ENCODE results near the gene NFYC.

NFYC gene

DNA sequence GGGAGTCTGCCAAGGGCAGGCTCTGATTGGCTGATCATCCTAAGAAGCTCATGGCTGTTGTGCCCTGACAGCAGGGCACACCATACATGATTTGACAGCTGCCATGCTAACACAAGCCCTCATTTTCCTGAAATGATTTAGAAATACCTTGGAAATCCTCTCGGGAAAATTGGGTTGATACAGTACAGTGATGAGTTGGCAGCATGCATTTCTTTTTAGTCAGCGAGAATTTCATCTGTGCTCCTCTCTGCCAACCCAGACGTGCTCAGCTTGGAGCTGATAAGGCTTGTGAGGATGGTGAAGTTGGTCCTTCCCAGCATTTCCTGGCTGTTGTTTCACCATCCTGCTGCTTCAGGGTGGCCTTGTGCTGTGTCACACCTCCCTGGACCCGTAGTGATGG, 69.5 kb downstream of the NFYC start:
- DNase-seq (ENCODE audit: low read depth, low spot score) = no peak
- TF ChIP-seq, protein P1, sequence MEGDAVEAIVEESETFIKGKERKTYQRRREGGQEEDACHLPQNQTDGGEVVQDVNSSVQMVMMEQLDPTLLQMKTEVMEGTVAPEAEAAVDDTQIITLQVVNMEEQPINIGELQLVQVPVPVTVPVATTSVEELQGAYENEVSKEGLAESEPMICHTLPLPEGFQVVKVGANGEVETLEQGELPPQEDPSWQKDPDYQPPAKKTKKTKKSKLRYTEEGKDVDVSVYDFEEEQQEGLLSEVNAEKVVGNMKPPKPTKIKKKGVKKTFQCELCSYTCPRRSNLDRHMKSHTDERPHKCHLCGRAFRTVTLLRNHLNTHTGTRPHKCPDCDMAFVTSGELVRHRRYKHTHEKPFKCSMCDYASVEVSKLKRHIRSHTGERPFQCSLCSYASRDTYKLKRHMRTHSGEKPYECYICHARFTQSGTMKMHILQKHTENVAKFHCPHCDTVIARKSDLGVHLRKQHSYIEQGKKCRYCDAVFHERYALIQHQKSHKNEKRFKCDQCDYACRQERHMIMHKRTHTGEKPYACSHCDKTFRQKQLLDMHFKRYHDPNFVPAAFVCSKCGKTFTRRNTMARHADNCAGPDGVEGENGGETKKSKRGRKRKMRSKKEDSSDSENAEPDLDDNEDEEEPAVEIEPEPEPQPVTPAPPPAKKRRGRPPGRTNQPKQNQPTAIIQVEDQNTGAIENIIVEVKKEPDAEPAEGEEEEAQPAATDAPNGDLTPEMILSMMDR (IDR thresholded peaks at IDR 0.05; ENCODE audit: insufficient read depth, low read length, missing control alignments) = no peak

GRCh38 chr1:40762144-40762923, 70.8 kb downstream of the NFYC start:
- no peak for DNase-seq (ENCODE audit: low read depth, low spot score)
- CTCF ChIA-PET = interaction anchor here (6.4 kb wide), 1 partner anchor 11 kb away, joined by 65 read pairs; no protein-coding TSS in a partner anchor
- POLR2A ChIA-PET = no interaction called here
- no peak overlapping the region for H3K4me3 ChIP-seq (ENCODE audit: low read depth, low read length)
- TF ChIP-seq, protein P1 (IDR thresholded peaks at IDR 0.05; ENCODE audit: insufficient read depth, low read length, missing control alignments) = no peak

More for the DNA sequence above, 69.5 kb downstream of the NFYC start:
- ChIA-PET CTCF (interaction anchor here (0.6 to 6.4 kb wide), 2 partner anchors 11 to 13 kb away, joined by 3 to 65 read pairs; no protein-coding TSS in a partner anchor), POLR2A (no interaction called here)
- H3K4me3 ChIP-seq (ENCODE audit: low read depth, low read length) = no peak overlapping the region

- no peak for DNase-seq (ENCODE audit: low read depth, low spot score)
- TF ChIP-seq, protein P1 (IDR thresholded peaks at IDR 0.05; ENCODE audit: insufficient read depth, low read length, missing control alignments) = no peak
- H3K4me3 ChIP-seq (ENCODE audit: low read depth, low read length) = no peak overlapping the region
- ChIA-PET POLR2A (no interaction called here), CTCF (interaction anchor here (0.7 to 6.4 kb wide), 5 partner anchors 10 to 186 kb away, joined by 3 to 65 read pairs (median 6); no protein-coding TSS in a partner anchor)
Observed at GRCh38 chr1:40763742-40764532, 72.4 kb downstream of the NFYC start.

DNA sequence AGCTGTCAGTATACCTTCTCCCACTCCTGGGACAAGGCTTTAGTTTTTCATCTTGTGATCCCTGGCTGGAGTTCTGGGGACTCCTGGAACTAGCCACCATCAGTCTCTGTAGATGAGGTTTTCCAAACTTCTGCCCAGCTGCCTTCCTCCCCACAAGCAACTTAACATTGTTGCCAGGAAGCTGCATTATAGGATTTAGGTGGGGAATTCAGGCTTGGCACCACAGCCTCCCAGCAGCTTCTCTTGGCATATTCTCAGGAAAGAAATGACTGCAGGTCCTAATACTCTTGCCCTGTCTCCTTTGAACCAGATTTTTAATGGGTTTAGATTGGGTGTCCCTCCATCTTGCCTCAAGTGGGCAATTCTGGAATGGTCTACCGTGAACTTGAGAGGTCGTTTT, 73.5 kb downstream of the NFYC start:
- no peak for DNase-seq (ENCODE audit: low read depth, low spot score)
- no peak overlapping the region for H3K4me3 ChIP-seq (ENCODE audit: low read depth, low read length)
- POLR2A ChIA-PET = no interaction called here
- TF ChIP-seq, protein P1 (IDR thresholded peaks at IDR 0.05; ENCODE audit: insufficient read depth, low read length, missing control alignments) = no peak
- CTCF ChIA-PET = interaction anchor here (0.7 to 6.4 kb wide), 9 partner anchors 9 to 184 kb away, joined by 3 to 65 read pairs (median 4); no protein-coding TSS in a partner anchor

DNA sequence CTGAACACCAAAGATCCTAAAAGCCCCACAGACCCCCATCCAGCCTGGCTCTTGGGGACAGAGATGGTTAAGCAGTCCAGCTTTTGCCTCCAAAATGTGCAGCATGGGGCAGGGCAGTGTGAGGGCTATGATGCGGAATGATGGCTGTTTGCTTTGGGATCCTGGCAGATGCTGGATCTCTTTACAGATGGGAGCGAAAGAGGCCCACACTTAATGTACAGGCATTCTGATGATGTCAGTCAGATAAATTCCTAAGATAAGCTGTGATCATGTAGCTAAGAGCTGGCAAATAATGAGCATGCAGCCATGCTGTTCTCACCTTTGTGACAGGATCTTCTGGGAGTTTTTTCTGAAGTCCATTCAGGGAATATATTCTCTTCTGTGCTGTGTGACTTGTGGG, 74.5 kb downstream of the NFYC start:
- no peak for DNase-seq (ENCODE audit: low read depth, low spot score)
- no peak overlapping the region for H3K4me3 ChIP-seq (ENCODE audit: low read depth, low read length)
- ChIA-PET CTCF (interaction anchor here (1.2 to 6.4 kb wide), 6 partner anchors 8 to 21 kb away, joined by 3 to 65 read pairs (median 5); no protein-coding TSS in a partner anchor), POLR2A (no interaction called here)
- TF ChIP-seq, protein P1 (IDR thresholded peaks at IDR 0.05; ENCODE audit: insufficient read depth, low read length, missing control alignments) = no peak

GRCh38 chr1:40766560-40766959, 75.1 kb downstream of the NFYC start:
- TF ChIP-seq, protein P1 (IDR thresholded peaks at IDR 0.05; ENCODE audit: insufficient read depth, low read length, missing control alignments) = no peak
- ChIA-PET CTCF (interaction anchor here (1.4 to 6.4 kb wide), 3 partner anchors 7 to 16 kb away, joined by 4 to 65 read pairs (median 7); no protein-coding TSS in a partner anchor), POLR2A (no interaction called here)
- H3K4me3 ChIP-seq (ENCODE audit: low read depth, low read length) = no peak overlapping the region
- DNase-seq (ENCODE audit: low read depth, low spot score) = no peak
